SJSA1 (cell line): Measurements from ENCODE around the gene LGR6. TPM values are rescaled to one million over a fixed set of nuclear protein-coding genes. Genes with fewer than 3 reads are reported as not detected.
"Not testable (repeated sequence)": the region's sequence is repeated elsewhere in the genome, so short reads cannot be mapped to it uniquely, and the experiment has no call there.

ENCODE experiments used
- DNase-seq, 2 experiments: peaks; one replicate each; pipeline ENCODE4 v3.0.0-alpha.2; 2015 to 2020; ENCODE audit warnings: low spot score in 2 of 2, low read depth in 1 of 2
- H3K27ac ChIP-seq: fragments of 250-450 bp; sonication (Bioruptor Pico); 2 replicates; pipeline ENCODE4 v1.5.1; 2020; ENCODE audit warnings: mild to moderate bottlenecking, moderate library complexity
- H3K27me3 ChIP-seq: fragments of 250-450 bp; sonication (Bioruptor Pico); replicated peaks from 2 replicates; pipeline ENCODE4 v1.5.1; 2020; ENCODE audit warnings: mild to moderate bottlenecking, moderate library complexity
- H3K36me3 ChIP-seq: fragments of 250-450 bp; sonication (Bioruptor Pico); 2 replicates; pipeline ENCODE4 v1.5.1; 2020; ENCODE audit warnings: mild to moderate bottlenecking
- H3K4me1 ChIP-seq: fragments of 250-450 bp; sonication (Bioruptor Pico); replicated peaks from 2 replicates; pipeline ENCODE4 v1.6.1; 2021; ENCODE audit warnings: mild to moderate bottlenecking
- H3K4me3 ChIP-seq: fragments of 250-450 bp; sonication (Bioruptor Pico); 2 replicates; pipeline ENCODE4 v1.5.1; 2020; ENCODE audit warnings: mild to moderate bottlenecking
- H3K9me3 ChIP-seq: fragments of 250-450 bp; sonication (Bioruptor Pico); replicated peaks from 2 replicates; pipeline ENCODE4 v1.5.1; 2020; ENCODE audit warnings: mild to moderate bottlenecking
- total RNA-seq: library from RNA; depleted of rRNA; stranded (reverse); fragments of >200 nt; shearing (Covaris generic); gene quantifications from 2 replicates; pipeline ENCODE4 v1.2.3, GENCODE V29; 2014

Gene LGR6
- total RNA-seq, 1 experiment from 2014 or later, result not detected

DNA sequence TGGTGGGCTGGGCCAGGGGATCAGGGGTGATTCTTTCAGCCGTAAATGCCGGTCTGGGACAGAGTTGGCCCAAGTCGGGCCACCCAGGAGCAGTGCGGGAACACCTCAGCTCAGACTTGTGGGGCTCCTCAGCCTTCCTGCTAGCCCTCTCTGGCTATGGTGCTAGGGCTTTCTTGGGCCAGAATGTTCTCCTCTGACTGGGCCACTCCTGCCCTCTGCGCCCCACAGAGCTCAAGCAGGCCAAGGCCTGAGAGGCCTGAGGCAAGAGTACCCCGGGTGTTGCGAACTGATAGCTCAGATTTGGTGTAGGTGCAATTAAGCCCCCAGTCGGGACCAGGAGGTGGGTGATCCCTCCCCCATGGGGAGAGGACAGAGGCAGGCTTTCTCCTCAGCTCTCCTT is 51.8 kb downstream of the LGR6 start:
- Histone ChIP-seq H3K9me3 (no peaks in the 10 kb centered on the region), H3K27me3 (no peaks in the 10 kb centered on the region), H3K27ac (no peak overlapping the region), H3K4me1 (no peaks in the 10 kb centered on the region), H3K36me3 (no peaks in the 10 kb centered on the region), H3K4me3 (no peak overlapping the region)
- DNase-seq, result no peak

- H3K4me1 ChIP-seq, result no peaks in the 10 kb centered on the region
- no peak for DNase-seq
- H3K9me3 ChIP-seq, result no peaks in the 10 kb centered on the region
- no peak overlapping the region for H3K4me3 ChIP-seq
- H3K27ac ChIP-seq, result no peak overlapping the region
- H3K27me3 ChIP-seq, result no peaks in the 10 kb centered on the region
- no peaks in the 10 kb centered on the region for H3K36me3 ChIP-seq
These were observed 53.5 kb downstream of the LGR6 start for GRCh38 chr1:202247104-202247503.

- Histone ChIP-seq H3K27ac (no peak overlapping the region), H3K9me3 (no peaks in the 10 kb centered on the region), H3K36me3 (no peaks in the 10 kb centered on the region), H3K27me3 (no peaks in the 10 kb centered on the region), H3K4me1 (no peaks in the 10 kb centered on the region), H3K4me3 (no peak overlapping the region)
- DNase-seq, result no peak
These were observed 54.5 kb downstream of the LGR6 start for GRCh38 chr1:202247837-202248795.

DNA sequence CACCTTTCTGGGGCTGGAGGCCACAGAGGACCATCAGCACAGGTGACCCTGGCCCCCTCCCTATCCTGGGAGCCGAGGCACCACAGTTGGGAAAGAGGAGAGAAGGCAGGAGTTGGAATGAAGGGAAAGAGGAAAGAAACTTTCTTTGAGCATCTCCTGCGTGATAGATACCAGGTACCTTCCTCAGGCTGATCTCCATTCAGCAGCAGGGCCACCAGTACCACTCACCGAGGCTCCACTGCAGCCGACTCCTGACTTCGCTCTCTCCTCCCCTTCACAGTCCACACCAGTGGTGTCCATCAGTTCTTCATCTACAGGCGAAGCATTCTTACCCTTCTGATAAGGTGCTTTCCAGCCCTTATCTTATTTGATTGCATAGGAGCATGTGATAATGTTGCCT is 55.3 kb downstream of the LGR6 start:
- no peak overlapping the region for H3K27ac ChIP-seq
- H3K4me1 ChIP-seq, result no peaks in the 10 kb centered on the region
- no peaks in the 10 kb centered on the region for H3K9me3 ChIP-seq
- no peak for DNase-seq
- H3K36me3 ChIP-seq, result no peaks in the 10 kb centered on the region
- no peaks in the 10 kb centered on the region for H3K27me3 ChIP-seq
- H3K4me3 ChIP-seq, result no peak overlapping the region

DNA sequence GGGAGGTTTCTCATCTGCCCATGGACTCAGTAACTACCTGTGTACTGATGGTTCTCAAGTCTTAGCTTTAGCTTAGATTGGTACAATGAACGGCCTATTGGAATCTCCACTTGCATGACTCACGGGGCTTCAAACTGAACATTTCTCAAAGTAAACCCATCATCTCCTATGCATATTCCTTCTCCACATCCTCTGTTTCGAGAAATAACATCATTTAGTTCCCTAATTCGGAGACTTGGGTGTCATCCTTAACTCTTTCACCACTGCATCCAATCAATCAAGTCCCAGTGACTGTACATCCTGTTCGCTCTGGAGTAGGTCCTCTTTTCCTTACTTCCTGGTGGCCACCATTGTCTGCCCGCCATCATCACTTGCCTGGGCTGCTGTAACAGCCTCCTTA is 55.8 kb downstream of the LGR6 start:
- no peak overlapping the region for H3K4me3 ChIP-seq
- peaks cover 5% of the 10 kb centered on the region for H3K4me1 ChIP-seq
- no peak for DNase-seq
- H3K27ac ChIP-seq, result no peak overlapping the region
- no peaks in the 10 kb centered on the region for H3K36me3 ChIP-seq
- H3K27me3 ChIP-seq, result no peaks in the 10 kb centered on the region
- no peaks in the 10 kb centered on the region for H3K9me3 ChIP-seq

- Histone ChIP-seq H3K4me3 (no peak overlapping the region), H3K27me3 (no peaks in the 10 kb centered on the region), H3K36me3 (no peaks in the 10 kb centered on the region), H3K4me1 (peaks cover 9% of the 10 kb centered on the region), H3K27ac (no peak overlapping the region), H3K9me3 (no peaks in the 10 kb centered on the region)
- no peak for DNase-seq
These were observed 56.2 kb downstream of the LGR6 start for GRCh38 chr1:202249846-202250245.

- Histone ChIP-seq H3K4me1 (peaks cover 18% of the 10 kb centered on the region), H3K9me3 (no peaks in the 10 kb centered on the region), H3K4me3 (no peak overlapping the region), H3K27ac (no peak overlapping the region), H3K27me3 (no peaks in the 10 kb centered on the region), H3K36me3 (no peaks in the 10 kb centered on the region)
- no peak for DNase-seq
These were observed 57.4 kb downstream of the LGR6 start for GRCh38 chr1:202250982-202251381.

DNA sequence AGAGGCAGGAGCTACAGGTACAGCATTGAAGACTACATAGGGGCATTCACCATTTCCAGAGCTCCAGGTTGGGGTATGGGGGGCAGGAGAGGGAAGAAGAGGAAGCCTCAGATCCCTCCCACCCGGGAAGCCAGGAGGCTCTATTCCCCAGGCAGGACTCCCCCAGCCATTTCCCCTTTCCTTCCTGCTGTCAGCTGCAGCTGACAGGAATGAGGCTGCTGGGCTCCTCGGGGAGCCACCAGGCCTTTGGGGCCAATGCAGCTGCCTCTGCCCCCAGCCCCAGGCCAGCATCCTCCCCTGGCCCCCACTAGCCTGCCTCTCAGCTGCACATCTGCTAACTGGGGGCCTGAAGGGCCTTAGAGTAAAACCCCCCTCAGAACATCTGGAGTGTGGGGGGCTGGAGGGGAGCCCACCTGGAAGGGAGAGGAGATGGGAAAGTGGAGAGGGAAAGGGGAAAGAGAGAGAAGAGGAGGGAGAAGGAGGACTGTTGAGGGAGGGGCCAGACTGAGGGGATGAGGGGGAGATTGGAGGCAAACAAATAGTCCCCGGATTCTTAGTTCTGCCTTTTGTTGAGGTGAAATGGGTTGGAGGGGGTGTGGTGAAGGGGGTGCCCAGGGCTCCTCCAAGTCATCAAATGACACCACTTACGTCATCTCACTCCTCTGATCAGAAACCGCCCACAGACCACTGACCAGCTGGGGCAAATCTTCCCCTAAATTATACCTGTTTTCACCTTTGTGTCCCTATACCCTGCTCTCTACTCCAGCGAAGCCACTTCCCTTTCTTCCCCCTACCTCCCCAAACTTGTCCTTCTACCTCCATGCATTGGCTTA is 58.0 kb downstream of the LGR6 start:
- H3K36me3 ChIP-seq, result no peaks in the 10 kb centered on the region
- no peak overlapping the region for H3K4me3 ChIP-seq
- no peak overlapping the region for H3K27ac ChIP-seq
- peaks cover 22% of the 10 kb centered on the region for H3K4me1 ChIP-seq
- no peaks in the 10 kb centered on the region for H3K9me3 ChIP-seq
- H3K27me3 ChIP-seq, result no peaks in the 10 kb centered on the region
- DNase-seq, result no peak

DNA sequence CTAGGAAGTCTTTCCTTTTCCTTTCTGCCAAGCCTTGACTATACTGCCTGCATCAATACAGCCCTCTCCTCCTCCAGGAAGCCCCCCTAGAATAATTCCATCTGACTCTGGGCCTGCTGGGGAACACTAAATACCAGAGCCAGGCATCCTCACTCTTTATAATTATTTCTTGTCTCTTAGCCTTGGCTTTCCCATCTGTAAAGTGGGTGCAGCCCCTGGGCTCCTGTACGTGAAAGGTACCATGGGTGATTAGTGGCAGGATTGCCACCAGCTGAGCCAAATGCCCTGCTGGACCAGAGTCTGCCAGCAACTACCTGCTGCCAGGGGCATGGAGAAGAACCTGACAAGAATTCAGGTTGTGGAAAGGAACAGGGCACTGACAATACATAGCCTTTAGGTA is 58.7 kb downstream of the LGR6 start:
- Histone ChIP-seq H3K27ac (no peak overlapping the region), H3K36me3 (no peaks in the 10 kb centered on the region), H3K9me3 (no peaks in the 10 kb centered on the region), H3K27me3 (no peaks in the 10 kb centered on the region), H3K4me1 (peaks cover 22% of the 10 kb centered on the region), H3K4me3 (no peak overlapping the region)
- DNase-seq, result no peak

DNA sequence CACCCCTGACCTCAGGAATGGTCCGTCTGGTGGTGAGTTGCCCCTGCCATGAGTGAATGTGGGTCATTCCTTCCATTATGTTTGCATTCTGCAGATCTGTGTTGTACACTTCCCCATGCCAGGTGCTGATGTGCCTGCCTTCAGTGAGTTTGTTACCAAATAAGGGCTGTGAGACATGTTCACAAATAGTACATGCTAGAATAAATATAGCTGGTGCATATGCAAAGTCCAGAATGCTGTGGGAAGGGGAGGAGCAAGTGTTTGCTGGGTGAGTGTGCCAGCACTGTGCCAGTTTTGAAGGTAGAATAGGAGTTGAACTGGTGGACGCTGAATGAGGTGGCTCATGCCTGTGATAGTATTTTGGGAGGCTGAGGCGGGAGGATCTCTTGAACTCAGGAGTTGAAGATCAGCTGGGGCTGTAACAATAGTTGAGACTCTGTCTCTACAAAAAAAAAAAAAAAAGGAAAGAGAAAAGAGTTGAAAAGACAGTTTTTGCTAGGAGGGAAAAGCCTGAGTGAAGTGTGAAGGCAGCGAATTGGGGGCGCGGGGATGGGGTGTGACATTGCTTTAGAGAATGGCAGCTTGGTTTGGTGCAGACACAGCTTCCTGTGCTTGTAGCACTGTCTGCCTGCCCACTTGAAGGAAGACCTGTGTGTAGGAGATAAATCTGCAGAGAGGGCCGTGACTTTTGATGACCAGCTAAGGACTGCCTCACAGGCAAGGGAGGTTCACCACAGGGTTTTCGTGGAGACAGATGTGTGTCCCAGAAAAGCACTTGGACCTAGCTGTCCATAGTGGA is 61.1 kb downstream of the LGR6 start:
- Histone ChIP-seq H3K36me3 (no peaks in the 10 kb centered on the region), H3K4me3 (no peak overlapping the region), H3K4me1 (peaks cover 22% of the 10 kb centered on the region), H3K27me3 (no peaks in the 10 kb centered on the region), H3K9me3 (no peaks in the 10 kb centered on the region), H3K27ac (no peak overlapping the region; the same call in 1 of the 2 replicates)
- DNase-seq, result peak; percentile 30 to 41

GRCh38 chr1:202255343-202255742 is 61.7 kb downstream of the LGR6 start:
- no peaks in the 10 kb centered on the region for H3K9me3 ChIP-seq
- H3K27ac ChIP-seq, result no peak overlapping the region; the same call in 1 of the 2 replicates
- H3K4me1 ChIP-seq, result peaks cover 22% of the 10 kb centered on the region
- no peaks in the 10 kb centered on the region for H3K27me3 ChIP-seq
- peak; percentile 81 to 93 for DNase-seq
- H3K4me3 ChIP-seq, result no peak overlapping the region
- H3K36me3 ChIP-seq, result no peaks in the 10 kb centered on the region

- no peak overlapping the region for H3K27ac ChIP-seq
- H3K36me3 ChIP-seq, result no peaks in the 10 kb centered on the region
- H3K27me3 ChIP-seq, result peaks cover 9% of the 10 kb centered on the region
- peaks cover 15% of the 10 kb centered on the region for H3K4me1 ChIP-seq
- no peak overlapping the region for H3K4me3 ChIP-seq
- DNase-seq, result peak in 1 of 2 experiments; percentile 29
- H3K9me3 ChIP-seq, result peaks cover 3% of the 10 kb centered on the region; the same call in 1 of the 2 replicates
These were observed 66.1 kb downstream of the LGR6 start for GRCh38 chr1:202259705-202260104.

GRCh38 chr1:202261209-202261958 is 67.8 kb downstream of the LGR6 start:
- H3K27me3 ChIP-seq, H3K27ac ChIP-seq: not testable (repeated sequence)

More at GRCh38 chr1:202261209-202261958, 67.8 kb downstream of the LGR6 start:
- not testable (repeated sequence) for H3K4me3 ChIP-seq, H3K36me3 ChIP-seq, H3K9me3 ChIP-seq, H3K4me1 ChIP-seq, DNase-seq
